Activated CD4-positive, alpha-beta T cell treated with anti-CD3 and anti-CD28 coated beads for 24 hours (primary cell): ENCODE data around the gene SRD5A3.

ENCODE experiments used
- DNase-seq, 2 donors: peaks; one replicate each; pipeline ENCODE4 v3.0.0-alpha.2; 2020; ENCODE audit warnings: low read depth in 2 of 2

The SRD5A3 gene

DNA sequence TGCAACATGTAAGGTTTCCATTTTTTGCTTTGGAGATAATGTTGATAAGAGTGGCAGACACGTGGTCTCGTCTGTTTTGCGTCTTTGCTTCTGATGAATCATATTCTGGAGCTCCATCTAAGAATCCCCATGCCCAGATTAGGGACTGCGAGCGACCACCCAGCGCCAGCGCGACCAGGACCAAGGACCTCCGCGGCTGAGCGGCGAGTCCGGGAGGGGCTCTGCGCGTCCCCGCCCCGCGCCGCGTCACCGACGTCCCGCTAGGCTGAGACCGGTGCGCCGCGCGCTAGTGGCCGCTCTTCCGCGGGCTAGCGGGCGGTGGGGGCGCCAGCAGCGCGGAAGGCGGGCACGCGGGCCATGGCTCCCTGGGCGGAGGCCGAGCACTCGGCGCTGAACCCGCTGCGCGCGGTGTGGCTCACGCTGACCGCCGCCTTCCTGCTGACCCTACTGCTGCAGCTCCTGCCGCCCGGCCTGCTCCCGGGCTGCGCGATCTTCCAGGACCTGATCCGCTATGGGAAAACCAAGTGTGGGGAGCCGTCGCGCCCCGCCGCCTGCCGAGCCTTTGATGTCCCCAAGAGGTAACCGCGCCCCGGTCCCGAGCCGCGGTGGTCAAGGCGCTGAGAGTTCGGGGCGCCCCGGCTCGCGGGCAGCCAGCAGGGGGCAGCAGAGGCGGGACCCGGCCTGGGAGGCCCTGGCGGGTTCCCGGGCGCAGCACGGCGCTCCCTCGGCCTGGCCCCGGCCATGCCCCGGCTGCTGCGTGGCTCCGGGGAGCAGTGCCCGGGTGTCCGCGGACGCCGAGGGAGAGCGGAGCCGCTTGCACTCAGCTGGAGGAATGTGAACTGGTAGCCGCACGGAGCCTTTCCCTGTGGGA lies at the start of gene SRD5A3:
SRD5A3 (plus strand) TSS at position 263 of the 871 bp plus-strand sequence; CDS start at position 358, 95 bp downstream.
- peak; percentile 71 to 80 for DNase-seq

DNA sequence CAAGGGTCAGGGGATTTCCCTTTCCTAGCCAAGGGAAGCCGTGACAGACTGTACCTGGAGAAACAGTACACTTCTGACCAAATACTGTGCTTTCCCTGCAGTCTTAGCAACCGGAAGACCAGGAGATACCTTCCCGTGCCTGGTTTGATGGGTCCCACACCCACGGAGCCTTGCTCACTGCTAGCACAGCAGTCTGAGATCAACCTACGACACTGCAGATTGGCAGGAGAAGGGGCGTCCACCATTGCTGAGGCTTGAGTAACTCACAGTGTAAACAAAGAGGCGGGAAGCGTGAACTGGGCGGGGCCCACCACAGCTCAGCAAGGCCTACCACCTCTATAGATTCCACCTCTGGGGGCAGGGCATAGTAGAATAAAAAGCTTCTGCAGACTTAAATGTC lies 48.7 kb upstream of the SRD5A3 start:
- DNase-seq, result no peak

DNA sequence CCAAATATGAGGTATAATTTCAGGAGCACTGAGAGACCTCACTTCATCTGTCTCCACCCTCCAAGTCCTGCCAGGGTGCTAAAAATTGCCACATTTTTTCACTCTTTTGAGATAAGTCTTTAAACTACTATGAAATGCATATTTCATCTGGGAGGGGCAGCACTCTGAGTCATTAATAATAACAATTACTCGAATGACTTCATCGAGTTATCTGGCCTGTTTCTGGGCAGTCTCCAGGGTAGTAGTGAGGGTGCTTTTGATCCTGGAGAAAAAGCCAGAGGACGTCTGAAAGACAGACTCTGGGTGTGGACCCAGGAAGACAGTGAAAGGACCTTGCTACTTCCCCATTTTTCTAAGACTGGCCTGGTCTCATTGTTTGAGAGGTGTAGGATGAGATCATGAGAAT lies 42.3 kb upstream of the SRD5A3 start:
- no peak for DNase-seq

DNA sequence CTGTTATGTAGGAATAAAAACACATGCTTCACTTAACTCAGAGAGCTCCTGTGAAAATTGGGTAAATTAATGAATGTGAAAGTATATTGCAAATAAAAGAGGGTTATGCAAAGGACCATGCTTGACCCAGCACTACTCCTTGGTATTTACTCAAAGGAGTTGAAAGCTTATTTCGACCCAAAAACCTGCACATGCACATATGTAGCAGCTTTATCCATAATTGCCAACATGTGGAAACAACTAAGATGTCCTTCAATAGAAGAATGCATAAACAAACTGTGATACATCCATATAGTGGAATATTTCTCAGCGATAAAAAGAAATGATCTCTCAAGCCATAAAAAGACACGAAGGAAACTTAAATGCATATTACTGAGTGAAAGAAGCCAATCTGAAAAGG lies 41.7 kb upstream of the SRD5A3 start:
- DNase-seq, result no peak

DNA sequence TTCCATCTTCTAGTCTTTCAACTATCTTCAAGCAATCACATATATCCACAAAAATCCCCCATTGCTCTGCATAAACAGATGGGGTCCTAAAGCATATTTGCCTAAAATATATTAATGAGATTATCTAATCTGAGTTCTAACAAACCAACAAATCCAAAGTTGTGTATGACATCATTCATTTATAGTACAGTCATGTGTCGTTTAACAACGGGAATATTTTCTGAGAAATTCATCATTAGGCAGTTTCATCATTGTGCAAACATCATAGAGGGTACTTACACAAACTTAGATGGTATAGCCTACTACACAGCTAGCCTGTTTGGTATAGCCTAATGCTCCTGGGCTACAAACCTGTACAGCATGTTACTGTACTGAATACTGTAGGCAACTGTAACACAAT lies 38.0 kb upstream of the SRD5A3 start:
- no peak for DNase-seq

DNA sequence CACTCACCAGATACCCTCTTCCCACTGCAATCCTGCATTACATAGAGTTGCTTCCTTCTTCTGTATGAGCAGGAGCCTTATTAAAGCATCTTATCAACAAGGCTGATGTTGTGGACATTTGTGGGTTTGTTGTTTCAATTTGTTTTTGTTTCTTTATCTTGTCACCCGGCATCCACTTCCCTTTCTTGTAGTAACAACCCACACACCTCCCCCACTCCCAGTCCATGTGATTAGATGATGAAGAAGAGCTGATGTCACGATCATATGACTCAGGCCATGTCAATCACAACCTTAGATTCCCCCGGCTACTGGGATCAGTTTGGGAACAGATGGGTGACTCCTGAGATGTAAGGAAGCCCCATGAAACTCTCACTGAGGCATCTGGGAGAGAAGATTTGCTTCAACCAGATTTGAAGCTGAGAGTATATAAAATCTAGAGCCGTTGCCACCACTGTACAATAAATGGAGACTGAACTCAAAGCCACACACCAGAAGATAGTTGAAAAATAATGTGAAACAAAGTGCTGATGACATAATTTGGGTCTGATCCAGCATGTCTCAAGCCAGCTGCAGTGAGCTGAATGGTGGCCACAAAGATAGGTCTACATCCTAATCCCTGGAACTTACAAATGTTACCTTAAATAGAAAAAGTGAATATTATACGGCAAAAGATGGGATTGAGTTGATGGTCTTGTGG lies 34.1 kb upstream of the SRD5A3 start:
- no peak for DNase-seq

DNA sequence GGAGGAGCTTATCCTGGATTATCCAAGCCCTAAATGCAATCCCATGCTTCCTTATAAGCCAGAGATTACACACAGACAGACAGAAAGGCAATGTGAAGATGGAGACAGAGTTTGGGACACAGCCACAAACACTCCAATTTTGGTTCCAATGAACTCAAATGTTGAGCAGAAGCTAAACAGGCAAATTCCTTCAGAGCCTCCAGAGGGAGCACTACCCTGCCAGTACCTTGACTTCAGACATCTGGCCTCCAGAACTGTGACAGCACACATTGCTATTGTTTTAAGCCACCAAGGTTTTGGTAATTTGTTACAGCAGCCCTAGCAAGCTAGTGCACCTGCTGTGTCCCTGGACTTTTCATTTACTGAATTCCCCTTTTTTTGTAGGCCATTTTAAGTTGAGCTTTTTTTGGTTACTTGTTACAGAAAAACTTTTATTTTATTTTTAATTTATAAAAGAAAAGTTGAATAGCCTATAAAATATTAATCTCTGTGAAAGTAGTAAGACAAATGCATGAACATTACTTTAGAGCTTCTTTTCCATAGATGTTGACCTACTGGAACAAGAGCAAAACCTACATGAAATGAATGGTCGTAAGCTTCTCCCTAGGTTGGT lies 33.4 kb upstream of the SRD5A3 start:
- DNase-seq, result peak in 1 of 2 donors; percentile 13

DNA sequence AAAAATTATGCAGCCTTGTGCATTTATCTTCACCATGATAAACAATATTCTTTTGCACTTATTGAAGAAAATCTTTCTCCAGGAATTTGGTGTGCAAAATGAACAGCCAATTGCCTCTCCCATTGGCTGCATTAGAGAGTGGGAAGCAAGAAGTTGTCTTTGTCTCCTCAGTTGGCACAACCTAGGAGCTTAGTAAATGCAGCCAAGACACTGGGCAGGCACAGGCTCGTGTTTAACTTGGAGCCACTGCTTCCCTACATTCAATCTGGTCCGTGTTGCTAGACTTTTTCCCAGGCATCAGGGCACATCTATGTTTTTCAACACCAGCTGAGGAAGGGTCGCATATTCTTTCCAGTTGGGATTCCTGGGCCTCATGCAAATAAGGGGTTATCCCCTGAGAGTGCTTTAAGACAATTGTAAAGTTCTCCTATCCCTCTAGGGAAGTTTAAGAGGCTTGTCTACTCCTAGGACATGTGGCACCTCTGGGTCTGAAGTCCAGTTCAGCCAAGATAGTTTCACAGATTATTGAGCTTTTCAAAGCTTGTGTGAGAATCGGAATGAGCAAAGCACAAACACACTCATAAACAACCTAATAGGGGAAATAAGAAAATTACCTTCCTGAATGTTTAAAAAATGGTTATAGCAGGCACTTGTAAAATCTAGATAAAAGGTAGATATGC lies 31.8 kb upstream of the SRD5A3 start:
- no peak for DNase-seq

DNA sequence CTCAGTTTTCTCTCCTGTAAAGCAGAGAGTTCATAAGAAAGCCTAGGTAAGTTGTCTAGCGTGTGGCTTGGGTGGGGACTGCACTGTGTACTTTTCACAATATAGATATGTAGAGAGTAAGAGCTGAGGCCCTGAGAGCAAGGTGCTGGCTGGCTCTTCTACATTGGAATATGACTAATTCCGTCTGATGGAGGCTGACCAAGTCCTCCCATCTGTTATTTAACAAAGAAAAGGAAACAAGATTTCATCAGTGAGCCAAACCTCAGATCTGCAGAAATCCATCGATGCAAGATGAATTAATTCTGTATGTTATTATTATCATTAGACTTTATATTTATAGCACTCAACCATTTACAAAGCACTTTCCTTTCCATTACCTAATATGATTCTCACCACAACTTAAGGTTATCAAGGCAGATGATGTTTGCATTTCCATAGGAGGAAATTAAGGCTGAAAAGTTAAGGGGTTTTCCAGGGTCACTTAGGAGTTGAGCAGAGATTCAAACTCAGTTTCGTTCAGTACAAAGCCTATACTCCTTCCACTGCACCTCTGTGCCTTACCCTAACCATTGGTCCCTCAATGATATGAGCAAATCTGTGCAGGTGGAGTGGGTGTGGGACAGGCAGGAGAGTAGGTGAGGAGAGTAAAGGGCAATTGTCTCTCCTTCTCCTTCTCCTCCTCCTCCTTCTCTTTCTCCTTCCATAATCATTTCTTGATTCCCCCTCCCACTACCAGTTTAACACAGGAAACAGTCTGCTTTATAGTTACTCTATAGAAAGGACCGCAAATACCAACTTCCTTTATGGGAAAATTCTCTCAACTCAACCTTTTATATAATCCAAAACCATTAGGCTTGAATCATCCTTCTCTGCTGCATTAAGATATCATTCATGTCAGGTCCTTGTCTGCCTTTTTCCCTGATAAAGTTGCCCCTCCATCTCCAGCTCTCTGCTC lies 27.6 kb upstream of the SRD5A3 start:
- DNase-seq, result no peak

DNA sequence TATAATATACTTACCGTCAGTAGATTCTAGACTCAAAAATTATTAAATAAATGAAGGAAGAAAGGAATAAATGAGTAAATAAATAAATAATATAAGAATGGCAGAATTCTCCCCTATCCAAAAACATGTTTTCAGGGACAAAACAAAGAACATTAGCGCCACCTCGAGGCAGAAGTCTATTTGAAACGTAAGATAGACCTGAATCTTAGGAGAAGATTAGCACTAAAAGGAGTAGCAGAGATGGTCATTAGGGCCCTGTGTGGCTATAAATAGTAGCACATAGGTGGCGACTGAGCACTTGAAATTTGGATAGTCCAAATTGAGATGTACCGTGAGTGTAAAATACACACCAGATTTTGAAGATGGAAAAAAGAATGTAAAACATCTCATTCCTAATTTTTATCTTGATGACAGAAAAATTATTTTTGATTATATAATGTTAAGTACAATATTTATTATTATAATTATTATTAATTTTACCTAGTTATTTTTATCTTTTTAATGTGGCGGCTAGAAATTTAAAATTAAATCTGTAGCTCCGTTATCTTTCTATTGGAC lies 24.3 kb upstream of the SRD5A3 start:
- DNase-seq, result peak; percentile 51 to 53

DNA sequence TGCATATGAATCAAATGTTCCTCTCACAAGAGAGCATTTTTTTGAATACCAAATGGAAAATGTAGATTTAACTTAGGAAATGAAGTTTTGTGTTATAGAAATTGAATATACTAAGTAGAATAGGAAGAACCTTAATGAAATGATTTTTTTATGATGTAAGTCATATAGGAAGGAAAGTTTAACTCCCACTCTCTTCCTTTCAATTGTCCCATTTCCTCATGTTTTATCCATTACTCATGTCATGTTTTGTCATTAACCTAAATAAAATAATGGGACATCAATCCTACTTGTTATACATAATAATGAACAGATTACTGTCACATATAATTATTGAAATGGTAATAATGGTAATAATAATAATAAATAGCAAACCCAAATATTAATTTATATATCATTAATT lies 22.7 kb upstream of the SRD5A3 start:
- no peak for DNase-seq

DNA sequence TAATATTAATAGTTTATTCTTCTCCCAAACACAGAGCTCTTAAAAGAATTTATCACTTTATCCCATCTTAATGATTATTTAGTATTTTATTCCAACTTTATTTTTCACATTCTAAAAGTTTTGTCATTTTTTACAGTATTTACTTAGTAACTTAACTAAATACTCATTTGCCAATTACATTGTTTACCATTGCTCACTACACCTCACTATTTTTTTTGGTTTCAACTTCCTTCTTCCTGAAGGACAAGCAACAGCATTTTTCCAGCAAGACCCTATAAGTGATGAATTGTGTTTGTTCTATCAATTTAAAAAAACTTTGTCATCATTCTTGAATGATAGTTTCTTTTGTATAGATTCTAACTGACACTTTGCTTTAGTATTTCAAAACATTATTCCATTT lies 19.4 kb upstream of the SRD5A3 start:
- DNase-seq, result no peak

DNA sequence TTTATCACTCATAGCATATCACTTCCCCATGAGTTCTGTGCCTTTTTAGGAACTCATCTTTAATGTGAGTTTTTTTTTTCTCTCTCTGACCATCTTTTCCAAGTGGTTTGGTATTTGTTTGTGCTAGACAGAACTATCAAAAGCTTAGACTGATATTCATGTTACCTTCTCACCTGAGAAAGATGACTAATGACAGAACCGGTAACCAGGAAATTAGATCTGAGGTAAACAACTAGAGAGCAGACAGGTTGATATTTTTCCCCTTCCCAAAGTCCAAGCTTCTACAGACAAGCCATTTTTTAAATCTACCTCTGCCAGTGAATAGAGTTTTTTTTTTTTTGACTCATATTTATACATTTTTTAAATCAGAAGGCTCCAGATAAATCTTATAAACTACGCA lies 17.0 kb upstream of the SRD5A3 start:
- no peak for DNase-seq

DNA sequence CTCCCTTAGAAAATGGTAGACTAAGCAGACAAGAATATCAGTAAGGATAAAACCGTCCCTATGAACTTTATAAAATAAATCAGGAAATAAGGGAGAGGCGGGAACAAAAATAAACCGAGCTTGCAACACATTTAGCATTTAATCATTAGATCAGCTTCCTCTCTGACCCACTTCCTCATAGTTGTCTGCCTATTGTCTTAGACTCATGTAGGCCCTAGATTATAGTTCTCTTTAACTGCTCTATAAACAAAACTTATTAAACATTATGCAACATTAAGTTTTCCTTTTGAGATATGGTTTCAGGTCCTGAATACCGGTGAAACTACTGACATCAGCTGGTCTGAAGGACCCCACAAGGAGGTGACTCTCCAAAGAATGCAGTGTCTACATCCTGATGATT lies 15.8 kb upstream of the SRD5A3 start:
- DNase-seq, result no peak

DNA sequence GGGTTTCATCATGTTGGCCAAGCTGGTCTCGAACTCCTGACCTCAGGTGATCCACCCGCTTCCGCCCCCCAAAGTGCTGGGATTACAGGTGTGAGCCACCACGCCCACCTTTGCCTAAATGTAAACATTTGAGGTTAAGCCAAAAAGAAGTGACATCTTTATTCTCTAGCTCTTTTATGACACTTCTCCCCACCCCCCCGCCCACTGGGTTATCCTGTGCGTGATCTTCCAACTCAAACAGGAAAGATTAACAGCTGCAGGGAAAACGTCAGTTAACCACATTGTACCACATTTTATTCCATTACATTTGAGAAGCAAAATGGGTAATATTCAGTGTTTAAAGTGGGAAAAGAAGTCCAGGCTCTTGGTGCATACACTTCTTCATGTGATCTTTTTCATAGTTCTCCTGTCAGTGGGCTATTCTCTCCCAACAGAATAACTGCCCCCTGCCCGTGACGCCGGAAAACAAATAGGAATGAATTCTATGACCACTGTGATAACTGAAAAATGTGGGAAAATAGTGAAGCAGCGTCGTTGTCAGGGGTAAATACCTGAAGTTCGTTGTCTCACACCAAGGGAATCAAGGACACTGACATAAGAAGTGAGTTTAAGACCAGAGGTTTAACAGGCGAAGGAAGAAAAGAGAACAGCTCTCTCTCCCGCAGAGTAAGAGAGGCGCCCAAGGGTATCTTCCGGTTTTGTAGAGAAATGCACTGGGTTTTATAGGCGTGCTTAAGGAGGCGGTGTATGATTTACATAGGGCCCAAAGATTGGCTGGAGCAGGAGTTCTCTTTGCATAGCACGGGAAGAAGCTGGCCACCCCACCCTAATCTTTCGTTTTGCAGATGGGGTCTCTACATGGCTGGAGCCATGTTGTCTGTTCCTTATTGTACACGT lies 9.7 kb upstream of the SRD5A3 start:
- no peak for DNase-seq

DNA sequence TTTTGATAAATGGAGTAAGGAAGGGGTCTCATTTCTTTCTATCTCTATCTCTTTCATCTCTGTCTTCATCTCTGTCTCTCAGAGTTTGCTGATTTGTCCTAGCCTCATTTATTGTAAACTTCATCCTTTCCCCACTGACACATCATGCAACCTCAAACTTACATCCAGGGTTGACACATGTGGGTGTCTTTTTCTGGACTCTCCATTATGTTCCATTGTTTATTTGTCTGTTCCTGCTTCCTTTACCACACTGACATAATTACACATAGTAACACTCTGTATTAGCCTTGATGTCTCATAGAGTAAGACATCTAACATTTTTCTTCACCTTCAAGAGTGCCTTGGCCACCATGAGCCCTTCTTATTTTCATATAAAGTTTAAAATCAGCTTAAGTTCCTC lies 8.1 kb upstream of the SRD5A3 start:
- DNase-seq, result no peak

DNA sequence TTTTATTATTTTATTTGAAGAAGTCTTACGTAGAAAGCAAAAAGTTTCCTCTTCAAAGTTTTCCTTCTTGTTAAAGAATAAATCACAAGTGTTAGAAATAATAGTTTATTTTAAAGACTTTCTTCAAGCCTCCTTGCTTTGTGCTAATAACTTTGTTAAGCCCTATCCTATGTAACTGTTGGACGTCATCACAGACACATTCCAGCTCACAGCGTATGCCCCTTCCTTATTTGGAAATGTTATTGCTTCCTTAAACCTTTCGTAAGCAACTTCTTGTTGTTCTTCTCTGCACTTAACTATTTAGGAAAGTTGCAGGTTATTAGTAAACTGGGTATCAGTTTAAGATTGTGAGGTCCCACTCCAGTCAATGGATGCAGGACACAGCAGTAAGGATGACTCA lies 7.6 kb upstream of the SRD5A3 start:
- DNase-seq, result no peak

DNA sequence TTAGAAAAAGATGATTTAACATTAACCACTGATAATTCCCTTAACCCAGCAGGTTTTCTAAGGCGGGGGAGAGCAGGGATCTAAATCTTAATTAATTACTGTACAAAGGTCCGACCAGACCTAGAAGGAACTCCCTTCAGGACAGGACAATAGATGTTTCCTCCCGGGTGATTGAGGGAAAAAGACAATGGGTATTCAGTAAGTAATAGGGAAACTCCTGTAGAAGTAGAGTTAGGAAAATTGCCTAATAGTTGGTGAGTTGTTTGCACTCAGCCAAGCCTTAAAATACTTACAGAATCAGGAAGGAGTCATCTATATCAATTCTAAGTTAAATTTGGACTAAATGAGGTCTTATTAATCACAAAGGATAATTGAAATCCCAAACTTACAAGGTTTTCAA lies 5.8 kb upstream of the SRD5A3 start:
- DNase-seq, result no peak

DNA sequence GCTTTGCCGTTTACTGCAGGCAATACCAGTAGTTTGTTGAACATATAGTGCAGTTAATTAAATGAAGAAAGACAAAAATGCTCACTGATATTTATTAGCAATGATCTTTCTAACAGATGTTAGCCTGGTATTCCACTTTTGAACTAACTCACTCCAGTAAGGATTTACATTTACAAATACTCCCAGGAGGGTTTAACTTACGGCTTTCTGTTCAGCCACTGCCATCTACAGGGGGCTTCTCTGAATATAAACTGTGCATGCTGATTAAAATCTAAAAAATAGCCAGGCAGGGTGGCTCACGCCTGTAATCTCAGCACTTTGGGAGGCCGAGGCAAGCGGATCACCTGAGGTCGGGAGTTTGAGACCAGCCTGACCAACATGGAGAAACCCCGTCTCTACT lies 2.2 kb upstream of the SRD5A3 start:
- no peak for DNase-seq

DNA sequence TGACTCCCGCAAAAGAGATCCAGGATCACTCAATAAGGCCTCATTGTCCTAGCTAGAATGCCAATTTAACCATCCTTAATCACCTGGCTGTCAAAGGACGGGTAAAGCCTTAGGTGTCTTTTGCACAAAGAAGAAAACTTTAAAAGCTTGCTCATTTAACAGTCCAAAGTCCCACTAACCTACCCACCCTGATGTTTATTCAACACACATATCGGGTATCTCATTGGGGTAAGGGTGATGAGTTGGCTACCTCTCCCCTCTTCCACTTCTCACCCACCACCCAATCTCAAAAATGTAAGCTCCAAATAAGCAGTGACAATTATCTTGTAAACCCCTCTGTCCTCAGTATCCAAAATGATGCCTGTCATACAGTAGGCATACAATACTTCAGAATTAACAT lies 988 bp upstream of the SRD5A3 start:
- no peak for DNase-seq
